ENCODE measurements around the gene TPP1. TPM values are rescaled to one million over a fixed set of nuclear protein-coding genes. Genes with fewer than 3 reads are reported as not detected.

TPP1 gene
- polyA plus RNA-seq, 1 experiment, result 77.6 TPM

DNA sequence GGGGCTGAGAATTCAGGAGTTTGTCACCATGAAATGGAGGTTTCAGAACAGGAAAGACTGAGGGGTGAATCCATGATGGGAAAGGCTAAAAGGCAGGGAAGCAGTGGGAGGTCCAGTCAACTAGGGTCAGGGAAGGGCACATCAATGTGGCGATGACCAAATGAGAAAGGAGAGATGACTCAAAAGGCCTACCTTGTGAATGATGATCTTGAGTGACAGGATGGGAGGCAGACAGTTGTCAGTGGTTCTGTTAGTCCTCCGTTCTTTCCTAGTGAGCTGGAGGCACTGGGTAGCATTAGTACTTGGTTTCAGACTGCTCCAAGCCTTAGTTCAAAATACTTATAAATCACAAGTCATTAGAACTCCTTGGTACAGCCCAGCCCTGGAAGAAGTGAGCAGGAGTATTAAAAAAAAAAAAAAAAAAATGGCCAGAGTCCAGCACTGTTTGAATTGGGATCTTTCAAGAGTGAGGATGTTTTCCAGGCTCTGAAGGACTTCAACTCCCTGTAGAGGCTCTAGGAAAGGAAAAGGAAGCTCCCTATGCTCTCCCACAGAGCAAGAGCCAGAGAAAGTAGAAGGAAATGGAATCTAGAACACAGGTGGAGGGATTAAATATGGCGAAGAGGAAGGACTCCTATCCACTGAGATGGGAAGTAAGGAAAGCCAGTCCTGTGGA lies 44.7 kb upstream of the TPP1 start:
- Histone ChIP-seq H3K36me3 (ENCODE audit: control insufficient read depth, insufficient read depth, low read length) (no peaks in the 10 kb centered on the region), H3K4me3 (ENCODE audit: low read depth, low read length) (no peak overlapping the region), H3K27me3 (ENCODE audit: control insufficient read depth, insufficient read depth, low read length) (no peaks in the 10 kb centered on the region)
- DNase-seq (ENCODE audit: low read depth), result no peak
- TF ChIP-seq, protein P1, sequence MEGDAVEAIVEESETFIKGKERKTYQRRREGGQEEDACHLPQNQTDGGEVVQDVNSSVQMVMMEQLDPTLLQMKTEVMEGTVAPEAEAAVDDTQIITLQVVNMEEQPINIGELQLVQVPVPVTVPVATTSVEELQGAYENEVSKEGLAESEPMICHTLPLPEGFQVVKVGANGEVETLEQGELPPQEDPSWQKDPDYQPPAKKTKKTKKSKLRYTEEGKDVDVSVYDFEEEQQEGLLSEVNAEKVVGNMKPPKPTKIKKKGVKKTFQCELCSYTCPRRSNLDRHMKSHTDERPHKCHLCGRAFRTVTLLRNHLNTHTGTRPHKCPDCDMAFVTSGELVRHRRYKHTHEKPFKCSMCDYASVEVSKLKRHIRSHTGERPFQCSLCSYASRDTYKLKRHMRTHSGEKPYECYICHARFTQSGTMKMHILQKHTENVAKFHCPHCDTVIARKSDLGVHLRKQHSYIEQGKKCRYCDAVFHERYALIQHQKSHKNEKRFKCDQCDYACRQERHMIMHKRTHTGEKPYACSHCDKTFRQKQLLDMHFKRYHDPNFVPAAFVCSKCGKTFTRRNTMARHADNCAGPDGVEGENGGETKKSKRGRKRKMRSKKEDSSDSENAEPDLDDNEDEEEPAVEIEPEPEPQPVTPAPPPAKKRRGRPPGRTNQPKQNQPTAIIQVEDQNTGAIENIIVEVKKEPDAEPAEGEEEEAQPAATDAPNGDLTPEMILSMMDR (IDR thresholded peaks at IDR 0.05; ENCODE audit: insufficient read depth, low read depth, low read length), result no peak
- ChIA-PET POLR2A (no interaction called here), CTCF (interaction anchor here (1.8 kb wide), 1 partner anchor 45 kb away, joined by 4 read pairs; the partner anchor contains the start of gene TPP1)

DNA sequence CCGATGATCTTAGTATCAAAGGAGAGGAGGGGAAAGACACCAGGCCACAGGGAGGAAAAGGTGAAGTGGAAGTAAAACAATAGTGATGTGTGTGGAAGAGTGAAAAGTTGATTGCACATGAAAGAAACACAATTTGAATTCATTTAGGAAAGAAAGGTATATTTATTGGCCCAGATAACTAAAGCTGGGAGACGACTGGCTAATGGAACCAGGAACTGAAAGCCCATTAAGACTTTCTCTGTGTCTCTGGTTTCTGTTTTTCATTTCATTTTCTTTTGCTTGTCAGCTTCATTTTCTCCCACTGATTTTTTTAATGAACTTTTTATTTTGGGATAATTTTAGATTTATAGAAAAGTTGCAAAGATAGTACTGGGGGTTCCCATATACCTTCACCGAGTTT lies 41.5 kb upstream of the TPP1 start:
- TF ChIP-seq, protein P1 (IDR thresholded peaks at IDR 0.05; ENCODE audit: insufficient read depth, low read depth, low read length), result no peak
- ChIA-PET CTCF (no interaction called here), POLR2A (no interaction called here)
- Histone ChIP-seq H3K4me3 (ENCODE audit: low read depth, low read length) (no peak overlapping the region), H3K36me3 (ENCODE audit: control insufficient read depth, insufficient read depth, low read length) (no peaks in the 10 kb centered on the region), H3K27me3 (ENCODE audit: control insufficient read depth, insufficient read depth, low read length) (no peaks in the 10 kb centered on the region)
- DNase-seq (ENCODE audit: low read depth), result no peak

DNA sequence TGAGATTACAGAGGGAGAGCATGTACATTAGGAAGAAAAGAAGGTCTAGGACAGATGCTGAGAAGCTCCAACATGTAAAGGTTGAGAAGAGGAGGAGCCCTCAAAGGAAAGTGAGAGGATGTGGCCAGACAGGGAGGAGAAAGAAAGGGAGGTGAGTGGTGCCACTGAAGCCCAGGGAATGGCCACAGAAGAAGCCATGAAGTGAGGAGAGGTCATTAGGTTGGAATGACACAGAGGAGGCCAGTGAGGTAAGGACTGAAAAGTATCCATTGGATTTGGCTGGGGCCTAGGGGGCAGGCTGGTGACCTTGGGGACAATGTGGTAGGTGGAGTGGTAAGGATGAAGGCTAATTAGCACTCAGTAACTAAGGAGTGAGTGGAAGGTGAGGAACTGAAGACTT lies 39.4 kb upstream of the TPP1 start:
- H3K27me3 ChIP-seq (ENCODE audit: control insufficient read depth, insufficient read depth, low read length), result peaks cover 2% of the 10 kb centered on the region
- ChIA-PET CTCF (interaction anchor here (1.7 to 2.8 kb wide), 2 partner anchors 9 to 23 kb away, joined by 5 to 9 read pairs; no protein-coding TSS in a partner anchor), POLR2A (no interaction called here)

DNA sequence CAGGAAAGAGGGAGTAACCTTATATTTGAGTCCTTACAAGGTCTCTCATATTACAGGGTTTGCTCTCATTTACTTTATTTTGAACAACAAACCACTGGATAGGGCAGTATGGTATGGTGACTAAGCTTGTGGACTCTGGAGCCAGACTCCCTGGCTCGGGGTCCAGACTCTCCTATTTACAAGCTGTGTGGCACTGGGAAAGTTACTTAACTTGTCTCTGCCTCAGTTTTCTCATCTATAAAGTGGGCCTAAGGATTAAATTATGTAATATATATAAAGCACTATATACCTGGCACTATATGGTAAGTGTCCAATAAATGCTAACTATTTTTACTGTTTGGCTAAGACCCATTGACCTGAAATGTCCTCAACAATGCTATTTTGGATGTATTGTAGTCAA lies 38.1 kb upstream of the TPP1 start:
- H3K36me3 ChIP-seq (ENCODE audit: control insufficient read depth, insufficient read depth, low read length), result no peaks in the 10 kb centered on the region
- TF ChIP-seq, protein P1 (IDR thresholded peaks at IDR 0.05; ENCODE audit: insufficient read depth, low read depth, low read length), result no peak
- no peak overlapping the region for H3K4me3 ChIP-seq (ENCODE audit: low read depth, low read length)
- POLR2A ChIA-PET, result interaction anchor here (0.6 to 1.0 kb wide), 2 partner anchors 25 to 278 kb away, joined by 4 to 5 read pairs; no protein-coding TSS in a partner anchor
- CTCF ChIA-PET, result interaction anchor here (1.3 to 2.8 kb wide), 4 partner anchors 10 to 278 kb away, joined by 3 to 9 read pairs (median 4); no protein-coding TSS in a partner anchor
- peaks cover 2% of the 10 kb centered on the region for H3K27me3 ChIP-seq (ENCODE audit: control insufficient read depth, insufficient read depth, low read length)
- no peak for DNase-seq (ENCODE audit: low read depth)

More for the DNA sequence above, 39.4 kb upstream of the TPP1 start:
- TF ChIP-seq, protein P1 (IDR thresholded peaks at IDR 0.05; ENCODE audit: insufficient read depth, low read depth, low read length), result no peak
- no peaks in the 10 kb centered on the region for H3K36me3 ChIP-seq (ENCODE audit: control insufficient read depth, insufficient read depth, low read length)
- no peak for DNase-seq (ENCODE audit: low read depth)
- no peak overlapping the region for H3K4me3 ChIP-seq (ENCODE audit: low read depth, low read length)

DNA sequence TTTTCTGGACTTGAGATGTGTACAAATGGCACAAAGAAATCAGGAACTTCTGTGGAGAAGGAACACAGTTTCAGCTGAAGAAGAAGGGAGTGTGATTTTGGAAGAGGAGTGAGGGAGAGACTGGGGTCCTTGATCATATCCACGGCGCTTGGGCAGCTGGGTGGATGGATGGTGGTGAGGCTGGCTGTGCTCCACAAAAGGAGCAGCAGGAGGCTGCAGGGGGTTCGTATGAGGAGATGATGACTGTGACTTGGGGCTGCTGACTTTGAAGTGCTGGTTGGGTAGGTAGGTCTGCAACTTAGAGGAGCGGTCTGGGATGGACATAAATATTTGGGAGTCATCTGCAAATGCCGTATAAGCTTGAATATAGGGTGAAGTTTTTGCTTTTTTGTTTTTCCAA lies 37.7 kb upstream of the TPP1 start:
- DNase-seq (ENCODE audit: low read depth), result no peak
- TF ChIP-seq, protein P1 (IDR thresholded peaks at IDR 0.05; ENCODE audit: insufficient read depth, low read depth, low read length), result no peak
- H3K4me3 ChIP-seq (ENCODE audit: low read depth, low read length), result no peak overlapping the region
- CTCF ChIA-PET, result interaction anchor here (1.3 to 2.8 kb wide), 4 partner anchors 11 to 278 kb away, joined by 3 to 9 read pairs (median 4); no protein-coding TSS in a partner anchor
- H3K27me3 ChIP-seq (ENCODE audit: control insufficient read depth, insufficient read depth, low read length), result peaks cover 2% of the 10 kb centered on the region
- POLR2A ChIA-PET, result interaction anchor here (1.0 kb wide), 1 partner anchor 25 kb away, joined by 5 read pairs; no protein-coding TSS in a partner anchor
- H3K36me3 ChIP-seq (ENCODE audit: control insufficient read depth, insufficient read depth, low read length), result no peaks in the 10 kb centered on the region
